Occipital lobe (tissue), 2 donors: ENCODE data around the gene PANK3. TPM values are rescaled to one million over a fixed set of nuclear protein-coding genes. Genes with fewer than 3 reads are reported as not detected.

Source experiments
- DNase-seq: peaks from one replicate; lab custom pipeline; 2025; lab: John Stamatoyannopoulos, UW
- total RNA-seq: library from RNA; depleted of rRNA; stranded (reverse); fragments of >200 nt; gene quantifications from one replicate; pipeline ENCODE4 v1.2.3, GENCODE V29; 2014

PANK3 gene
- 293 TPM for total RNA-seq

GRCh38 chr5:168578538-168579487, at the start of gene PANK3:
Gene PANK3 (minus strand): TSS chr5:168579368. CDS start chr5:168579283, 85 bp downstream.
- no peak for DNase-seq

- no peak for DNase-seq
These were observed 45.7 kb upstream of the PANK3 start for GRCh38 chr5:168624850-168625364.

GRCh38 chr5:168620807-168621206, 41.6 kb upstream of the PANK3 start:
- DNase-seq, result no peak

- no peak for DNase-seq
These were observed 35.5 kb upstream of the PANK3 start for GRCh38 chr5:168614661-168615060.

- DNase-seq, result no peak
These were observed 34.8 kb upstream of the PANK3 start for GRCh38 chr5:168613996-168614395.

- no peak for DNase-seq
These were observed 34.2 kb upstream of the PANK3 start for GRCh38 chr5:168613396-168613795.

- no peak for DNase-seq
These were observed 33.8 kb upstream of the PANK3 start for GRCh38 chr5:168612996-168613395.

GRCh38 chr5:168612123-168612522, 33.0 kb upstream of the PANK3 start:
- DNase-seq, result no peak

GRCh38 chr5:168611165-168611564, 32.0 kb upstream of the PANK3 start:
- no peak for DNase-seq

- DNase-seq, result no peak
These were observed 30.8 kb upstream of the PANK3 start for GRCh38 chr5:168609806-168610482.

GRCh38 chr5:168608821-168609220, 29.7 kb upstream of the PANK3 start:
- DNase-seq, result no peak

GRCh38 chr5:168608386-168608785, 29.2 kb upstream of the PANK3 start:
- no peak for DNase-seq

GRCh38 chr5:168607946-168608345, 28.8 kb upstream of the PANK3 start:
- no peak for DNase-seq

- DNase-seq, result no peak
These were observed 27.4 kb upstream of the PANK3 start for GRCh38 chr5:168606562-168606961.

- no peak for DNase-seq
These were observed 25.3 kb upstream of the PANK3 start for GRCh38 chr5:168604436-168604835.

GRCh38 chr5:168603746-168604145, 24.6 kb upstream of the PANK3 start:
- no peak for DNase-seq

- no peak for DNase-seq
These were observed 23.3 kb upstream of the PANK3 start for GRCh38 chr5:168602517-168602916.

GRCh38 chr5:168601972-168602371, 22.8 kb upstream of the PANK3 start:
- DNase-seq, result no peak

GRCh38 chr5:168600409-168600808, 21.2 kb upstream of the PANK3 start:
- no peak for DNase-seq

- DNase-seq, result no peak
These were observed 20.7 kb upstream of the PANK3 start for GRCh38 chr5:168599826-168600225.

GRCh38 chr5:168598639-168599038, 19.5 kb upstream of the PANK3 start:
- DNase-seq, result no peak

- no peak for DNase-seq
These were observed 17.8 kb upstream of the PANK3 start for GRCh38 chr5:168596927-168597326.
